Retina (tissue), 1 donor: ENCODE data around the gene TTC9.
A peak's percentile ranks its signal among the peaks of the same experiment; 100 is the strongest.

Source experiments
- DNase-seq: peaks from one replicate; pipeline ENCODE4 v3.0.0-alpha.2; 2016

The TTC9 gene

GRCh38 chr14:70646705-70647104 lies 5.0 kb downstream of the TTC9 start:
- no peak for DNase-seq

- DNase-seq: no peak
These were observed 6.6 kb downstream of the TTC9 start for GRCh38 chr14:70648346-70648745.

GRCh38 chr14:70649803-70650202 lies 8.1 kb downstream of the TTC9 start:
- no peak for DNase-seq

- DNase-seq: no peak
These were observed 9.8 kb downstream of the TTC9 start for GRCh38 chr14:70651522-70651921.

GRCh38 chr14:70652871-70653270 lies 11.2 kb downstream of the TTC9 start:
- no peak for DNase-seq

GRCh38 chr14:70653662-70654061 lies 11.9 kb downstream of the TTC9 start:
- DNase-seq: no peak

GRCh38 chr14:70654632-70655031 lies 12.9 kb downstream of the TTC9 start:
- no peak for DNase-seq

- DNase-seq: no peak
These were observed 13.6 kb downstream of the TTC9 start for GRCh38 chr14:70655110-70655826.

- DNase-seq: no peak
These were observed 17.2 kb downstream of the TTC9 start for GRCh38 chr14:70658899-70659298.

GRCh38 chr14:70660967-70661893 lies 19.5 kb downstream of the TTC9 start:
- DNase-seq: no peak

GRCh38 chr14:70662080-70662479 lies 20.4 kb downstream of the TTC9 start:
- DNase-seq: no peak

GRCh38 chr14:70662816-70663215 lies 21.1 kb downstream of the TTC9 start:
- no peak for DNase-seq

- no peak for DNase-seq
These were observed 22.0 kb downstream of the TTC9 start for GRCh38 chr14:70663707-70664179.

GRCh38 chr14:70664698-70665447 lies 23.2 kb downstream of the TTC9 start:
- DNase-seq: no peak

- DNase-seq: no peak
These were observed 24.0 kb downstream of the TTC9 start for GRCh38 chr14:70665448-70666360.

GRCh38 chr14:70666361-70666686 lies 24.6 kb downstream of the TTC9 start:
- no peak for DNase-seq

GRCh38 chr14:70670992-70671651 lies 29.4 kb downstream of the TTC9 start:
- DNase-seq: no peak

GRCh38 chr14:70671652-70672644 lies 30.2 kb downstream of the TTC9 start:
- peak; percentile 2 for DNase-seq

GRCh38 chr14:70677341-70677740 lies 35.6 kb downstream of the TTC9 start:
- DNase-seq: no peak

GRCh38 chr14:70680748-70681147 lies 39.0 kb downstream of the TTC9 start:
- DNase-seq: no peak
